GM13976 (cell line): ENCODE measurements around the gene LUC7L2.
"Not testable (repeated sequence)": the region's sequence is repeated elsewhere in the genome, so short reads cannot be mapped to it uniquely, and the experiment has no call there.

Experiments
- DNase-seq: peaks from one replicate; pipeline ENCODE4 v3.0.0; 2012; ENCODE audit warnings: low spot score
- CTCF ChIP-seq: IDR thresholded peaks from 2 replicates; pipeline ENCODE4 v1.5.1; 2012; ENCODE audit warnings: borderline replicate concordance, mild to moderate bottlenecking; ENCODE audit not compliant: insufficient read depth; ENCODE audit errors: extremely low read depth, missing control alignments, control extremely low read depth
- in situ Hi-C: fragments of 300-500 bp; cut with MboI; formaldehyde crosslinking; loops from one replicate; pipeline ENCODE4 v1.12.0; 2022; ENCODE audit warnings: low sequenced_read_pairs, mixed read lengths, inconsistent platforms; ENCODE audit not compliant: unreplicated experiment

Gene LUC7L2

GRCh38 chr7:139393621-139394211 lies 34.0 kb downstream of the LUC7L2 start:
- no peak for DNase-seq
- in situ Hi-C loops: no loop called here

GRCh38 chr7:139394540-139394939 lies 34.8 kb downstream of the LUC7L2 start:
- no peak for DNase-seq
- in situ Hi-C loops: no loop called here
- no peak for TF ChIP-seq CTCF

More at GRCh38 chr7:139393621-139394211, 34.0 kb downstream of the LUC7L2 start:
- TF ChIP-seq CTCF: no peak

GRCh38 chr7:139396323-139396951 lies 36.7 kb downstream of the LUC7L2 start:
- no peak for DNase-seq
- in situ Hi-C loops: no loop called here

GRCh38 chr7:139397192-139397591 lies 37.5 kb downstream of the LUC7L2 start:
- in situ Hi-C loops: no loop called here
- no peak for DNase-seq

More at GRCh38 chr7:139396323-139396951, 36.7 kb downstream of the LUC7L2 start:
- no peak for TF ChIP-seq CTCF

GRCh38 chr7:139403601-139404000 lies 43.9 kb downstream of the LUC7L2 start:
- in situ Hi-C loops: no loop called here
- no peak for DNase-seq
- TF ChIP-seq CTCF: no peak

More at GRCh38 chr7:139397192-139397591, 37.5 kb downstream of the LUC7L2 start:
- TF ChIP-seq CTCF: no peak

- in situ Hi-C loops: no loop called here
- no peak for DNase-seq
- no peak for TF ChIP-seq CTCF
Measured at GRCh38 chr7:139407555-139407954, 47.9 kb downstream of the LUC7L2 start.

GRCh38 chr7:139414743-139415402 lies 55.2 kb downstream of the LUC7L2 start:
- DNase-seq, in situ Hi-C loops: not testable (repeated sequence)
